C4-2B (cell line): ENCODE data around the gene KLC4.

Experiments
- CTCF ChIP-seq: fragments of 450-650 bp; conservative IDR thresholded peaks from 2 replicates; pipeline ENCODE4 v1.5.1; 2017; ENCODE audit warnings: mild to moderate bottlenecking
- ZFX ChIP-seq: fragments of 450-650 bp; IDR thresholded peaks from 2 replicates; pipeline ENCODE4 v1.6.1; 2017

GRCh38 chr6:43047998-43048397, 11.4 kb upstream of the KLC4 start:
- TF ChIP-seq CTCF (no peak), ZFX (no peak)
